Measurements from ENCODE around the gene RIMS3. TPM values are rescaled to one million over a fixed set of nuclear protein-coding genes. Genes with fewer than 3 reads are reported as not detected.
A peak's percentile ranks its signal among the peaks of the same experiment; 100 is the strongest.
"Not testable (repeated sequence)": the region's sequence is repeated elsewhere in the genome, so short reads cannot be mapped to it uniquely, and the experiment has no call there.

RIMS3 gene
- total RNA-seq = 0.67 TPM
- long read RNA-seq, partial matches to known transcripts = 0 of 1 reads
- long read RNA-seq, other reads (novel, unspliced or antisense) = 1 of 1 reads

GRCh38 chr1:40665335-40666171 is at the start of gene RIMS3:
TSS of gene RIMS3 (minus strand) at chr1:40665682. CDS start at chr1:40641925, 23,757 bp downstream.
- peak; percentile 93 for DNase-seq (ENCODE audit: low spot score)
- intact Hi-C loops (cut with DNase I) = loop anchor here (5.0 kb wide), 2 partner anchors 38 to 182 kb away; no protein-coding TSS in a partner anchor

GRCh38 chr1:40712997-40713396 is 47.5 kb upstream of the RIMS3 start:
- DNase-seq (ENCODE audit: low spot score) = no peak
- intact Hi-C loops (cut with DNase I) = no loop called here

GRCh38 chr1:40712405-40712944 is 47.0 kb upstream of the RIMS3 start:
- no peak for DNase-seq (ENCODE audit: low spot score)
- intact Hi-C loops (cut with DNase I) = no loop called here

- intact Hi-C loops (cut with DNase I) = no loop called here
- no peak for DNase-seq (ENCODE audit: low spot score)
Observed at GRCh38 chr1:40711465-40712404, 46.3 kb upstream of the RIMS3 start.

GRCh38 chr1:40710581-40711315 is 45.3 kb upstream of the RIMS3 start:
- intact Hi-C loops (cut with DNase I) = no loop called here
- DNase-seq (ENCODE audit: low spot score) = no peak

- intact Hi-C loops (cut with DNase I) = loop anchor here (1.0 kb wide), 1 partner anchor 19 kb away; the partner anchor contains the start of gene NFYC
- DNase-seq (ENCODE audit: low spot score) = no peak
Observed at GRCh38 chr1:40709802-40710278, 44.4 kb upstream of the RIMS3 start.

- intact Hi-C loops (cut with DNase I) = loop anchor here (1.0 kb wide), 1 partner anchor 18 kb away; the partner anchor contains the start of gene NFYC
- peak; percentile 89 for DNase-seq (ENCODE audit: low spot score)
Observed at GRCh38 chr1:40709100-40709801, 43.8 kb upstream of the RIMS3 start.

GRCh38 chr1:40708750-40709099 is 43.2 kb upstream of the RIMS3 start:
- DNase-seq (ENCODE audit: low spot score) = no peak
- intact Hi-C loops (cut with DNase I) = loop anchor here (1.0 kb wide), 1 partner anchor 17 kb away; the partner anchor contains the start of gene NFYC

- no peak for DNase-seq (ENCODE audit: low spot score)
- intact Hi-C loops (cut with DNase I) = no loop called here
Observed at GRCh38 chr1:40706626-40707025, 41.1 kb upstream of the RIMS3 start.

GRCh38 chr1:40704817-40705733 is 39.6 kb upstream of the RIMS3 start:
- intact Hi-C loops (cut with DNase I) = no loop called here

GRCh38 chr1:40703316-40703715 is 37.8 kb upstream of the RIMS3 start:
- intact Hi-C loops (cut with DNase I) = no loop called here

More at GRCh38 chr1:40704817-40705733, 39.6 kb upstream of the RIMS3 start:
- no peak for DNase-seq (ENCODE audit: low spot score)

GRCh38 chr1:40702810-40703209 is 37.3 kb upstream of the RIMS3 start:
- intact Hi-C loops (cut with DNase I) = not testable (repeated sequence)

More at GRCh38 chr1:40703316-40703715, 37.8 kb upstream of the RIMS3 start:
- no peak for DNase-seq (ENCODE audit: low spot score)

GRCh38 chr1:40701684-40702083 is 36.2 kb upstream of the RIMS3 start:
- DNase-seq (ENCODE audit: low spot score) = no peak
- intact Hi-C loops (cut with DNase I) = no loop called here

More at GRCh38 chr1:40702810-40703209, 37.3 kb upstream of the RIMS3 start:
- not testable (repeated sequence) for DNase-seq (ENCODE audit: low spot score)

GRCh38 chr1:40699787-40700186 is 34.3 kb upstream of the RIMS3 start:
- no peak for DNase-seq (ENCODE audit: low spot score)
- intact Hi-C loops (cut with DNase I) = no loop called here

- DNase-seq (ENCODE audit: low spot score) = no peak
- intact Hi-C loops (cut with DNase I) = no loop called here
Observed at GRCh38 chr1:40697436-40697835, 32.0 kb upstream of the RIMS3 start.

- intact Hi-C loops (cut with DNase I) = no loop called here
- DNase-seq (ENCODE audit: low spot score) = no peak
Observed at GRCh38 chr1:40696294-40696693, 30.8 kb upstream of the RIMS3 start.

GRCh38 chr1:40694353-40694874 is 28.9 kb upstream of the RIMS3 start:
- no peak for DNase-seq (ENCODE audit: low spot score)
- intact Hi-C loops (cut with DNase I) = loop anchor here (5.0 kb wide), 1 partner anchor 78 kb away; no protein-coding TSS in a partner anchor
